WTC11 (cell line): ENCODE results near the gene KCTD20. TPM values are rescaled to one million over a fixed set of nuclear protein-coding genes. Genes with fewer than 3 reads are reported as not detected.

Experiments
- ATAC-seq: fragments of 200-7000 bp; cut with Tn5 transposase; 2 replicates; pipeline ENCODE4 v1.10.0; 2021; ENCODE audit warnings: mild to moderate bottlenecking, moderate library complexity
- CTCF ChIA-PET: fragments of 300-600 bp; sonication (Branson Sonifier 250); formaldehyde crosslinking; loops from one replicate; lab custom pipeline; 2021; ENCODE audit warnings: antibody characterized with exemption; lab: Charles Lee
- POLR2A ChIA-PET: fragments of 350-600 bp; sonication (Branson Sonifier 250); formaldehyde crosslinking; loops from one replicate; lab custom pipeline; 2021; ENCODE audit warnings: antibody characterized with exemption; lab: Charles Lee
- DNase-seq: peaks from one replicate; pipeline ENCODE4 v3.0.0; 2021; ENCODE audit warnings: low spot score
- H3K27ac Mint-ChIP-seq: 2 replicates; pipeline ENCODE4 v1.8.0; 2021; ENCODE audit warnings: mixed read lengths
- H3K27me3 Mint-ChIP-seq: 2 replicates; pipeline ENCODE4 v1.8.0; 2021; ENCODE audit warnings: low read depth, mild to moderate bottlenecking, moderate library complexity, mixed read lengths
- H3K36me3 Mint-ChIP-seq: 2 replicates; pipeline ENCODE4 v1.8.0; 2021; ENCODE audit warnings: mixed read lengths
- H3K4me1 Mint-ChIP-seq: 2 replicates; pipeline ENCODE4 v1.8.0; 2022; ENCODE audit warnings: mixed read lengths
- H3K4me3 Mint-ChIP-seq: 2 replicates; pipeline ENCODE4 v1.8.0; 2021; ENCODE audit warnings: mild to moderate bottlenecking, moderate library complexity, mixed read lengths
- H3K9me3 Mint-ChIP-seq: 2 replicates; pipeline ENCODE4 v1.8.0; 2021; ENCODE audit warnings: mixed read lengths
- ATF6 ChIP-seq: sonication (generic); formaldehyde crosslinking; IDR thresholded peaks from 2 replicates; pipeline ENCODE4 v1.8.1; 2023; ENCODE audit warnings: mild to moderate bottlenecking, missing genetic modification reagents
- FOXP1 ChIP-seq: sonication (generic); formaldehyde crosslinking; IDR thresholded peaks from 2 replicates; pipeline ENCODE4 v1.8.0; 2022; ENCODE audit warnings: missing genetic modification reagents, mild to moderate bottlenecking, moderate library complexity, borderline replicate concordance
- GABPB1 ChIP-seq: sonication (generic); formaldehyde crosslinking; IDR thresholded peaks from 2 replicates; pipeline ENCODE4 v1.8.1; 2023; ENCODE audit warnings: mild to moderate bottlenecking, missing genetic modification reagents
- GTF2I ChIP-seq: fragments of 250-450 bp; sonication (Bioruptor Pico); conservative IDR thresholded peaks from 2 replicates; pipeline ENCODE4 v1.4.0; 2021; ENCODE audit warnings: mild to moderate bottlenecking
- JUN ChIP-seq: sonication (generic); formaldehyde crosslinking; IDR thresholded peaks from 2 replicates; pipeline ENCODE4 v1.8.0; 2023; ENCODE audit warnings: mild to moderate bottlenecking, missing genetic modification reagents
- KAT7 ChIP-seq: sonication (generic); formaldehyde crosslinking; IDR thresholded peaks from 2 replicates; pipeline ENCODE4 v1.8.1; 2023; ENCODE audit warnings: missing genetic modification reagents, mild to moderate bottlenecking, borderline replicate concordance
- NFYB ChIP-seq: sonication (generic); formaldehyde crosslinking; conservative IDR thresholded peaks from 2 replicates; pipeline ENCODE4 v1.8.0; 2022; ENCODE audit warnings: low read depth, missing genetic modification reagents
- NR2C2 ChIP-seq: sonication (generic); formaldehyde crosslinking; IDR thresholded peaks from 2 replicates; pipeline ENCODE4 v1.8.0; 2022; ENCODE audit warnings: mild to moderate bottlenecking, missing genetic modification reagents
- PRRX2 ChIP-seq: fragments of 250-450 bp; sonication (Bioruptor Pico); IDR thresholded peaks from 2 replicates; pipeline ENCODE4 v1.8.0; 2021; ENCODE audit warnings: mild to moderate bottlenecking
- SMAD4 ChIP-seq: sonication (generic); formaldehyde crosslinking; IDR thresholded peaks from 2 replicates; pipeline ENCODE4 v1.8.0; 2022; ENCODE audit warnings: mild to moderate bottlenecking, missing genetic modification reagents
- SP1 ChIP-seq: sonication (generic); formaldehyde crosslinking; conservative IDR thresholded peaks from 2 replicates; pipeline ENCODE4 v1.8.1; 2022; ENCODE audit warnings: missing genetic modification reagents
- TEAD4 ChIP-seq: sonication (generic); formaldehyde crosslinking; IDR thresholded peaks from 2 replicates; pipeline ENCODE4 v1.8.0; 2022; ENCODE audit warnings: mild to moderate bottlenecking, missing genetic modification reagents
- ZMAT4 ChIP-seq: fragments of 250-450 bp; sonication (Bioruptor Pico); IDR thresholded peaks from 2 replicates; pipeline ENCODE4 v1.9.0; 2021; ENCODE audit warnings: mild to moderate bottlenecking
- ZNF396 ChIP-seq: fragments of 250-450 bp; sonication (Bioruptor Pico); IDR thresholded peaks from 2 replicates; pipeline ENCODE4 v1.8.0; 2021; ENCODE audit warnings: mild to moderate bottlenecking, moderate library complexity, borderline replicate concordance
- ZNF671 ChIP-seq: fragments of 250-450 bp; sonication (Bioruptor Pico); IDR thresholded peaks from 2 replicates; pipeline ENCODE4 v1.8.0; 2021; ENCODE audit warnings: mild to moderate bottlenecking
- total RNA-seq: library from RNA; stranded (reverse); gene quantifications from 3 replicates; pipeline ENCODE4 v1.2.3, GENCODE V29; 2021
- TF ChIP-seq, protein P1 (sequence below): sonication (generic); formaldehyde crosslinking; IDR thresholded peaks from 2 replicates; pipeline ENCODE4 v1.8.1; 2023; ENCODE audit warnings: mild to moderate bottlenecking, missing genetic modification reagents
- TF ChIP-seq, protein P2 (sequence below): sonication (generic); formaldehyde crosslinking; IDR thresholded peaks from 2 replicates; pipeline ENCODE4 v1.8.0; 2023; ENCODE audit warnings: missing genetic modification reagents, mild to moderate bottlenecking, borderline replicate concordance
- TF ChIP-seq, protein P3 (sequence below): sonication (generic); formaldehyde crosslinking; IDR thresholded peaks from 2 replicates; pipeline ENCODE4 v1.8.0; 2022; ENCODE audit warnings: missing genetic modification reagents
- TF ChIP-seq, protein P4 (sequence below): sonication (generic); formaldehyde crosslinking; IDR thresholded peaks from 2 replicates; pipeline ENCODE4 v1.8.0; 2022; ENCODE audit warnings: mild to moderate bottlenecking, missing genetic modification reagents

The KCTD20 gene
- total RNA-seq, 1 experiment from 2014 or later = 26.7 TPM

- POLR2A ChIA-PET = no interaction called here
- Mint-ChIP-seq H3K36me3 (no peaks in the 10 kb centered on the region), H3K9me3 (no peaks in the 10 kb centered on the region), H3K4me1 (peaks cover 11% of the 10 kb centered on the region), H3K4me3 (no peak overlapping the region), H3K27ac (no peak overlapping the region)
- no peak for DNase-seq
- TF ChIP-seq, protein P1, sequence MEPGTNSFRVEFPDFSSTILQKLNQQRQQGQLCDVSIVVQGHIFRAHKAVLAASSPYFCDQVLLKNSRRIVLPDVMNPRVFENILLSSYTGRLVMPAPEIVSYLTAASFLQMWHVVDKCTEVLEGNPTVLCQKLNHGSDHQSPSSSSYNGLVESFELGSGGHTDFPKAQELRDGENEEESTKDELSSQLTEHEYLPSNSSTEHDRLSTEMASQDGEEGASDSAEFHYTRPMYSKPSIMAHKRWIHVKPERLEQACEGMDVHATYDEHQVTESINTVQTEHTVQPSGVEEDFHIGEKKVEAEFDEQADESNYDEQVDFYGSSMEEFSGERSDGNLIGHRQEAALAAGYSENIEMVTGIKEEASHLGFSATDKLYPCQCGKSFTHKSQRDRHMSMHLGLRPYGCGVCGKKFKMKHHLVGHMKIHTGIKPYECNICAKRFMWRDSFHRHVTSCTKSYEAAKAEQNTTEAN (CRISPR knock-in tag) = no peak
- no peak for TF ChIP-seq TEAD4 (CRISPR knock-in tag)
- TF ChIP-seq, all 79 proteins: peak for 0
- ATAC-seq = no peak
- CTCF ChIA-PET = interaction anchor here (1.1 to 2.5 kb wide), 2 partner anchors 9 to 10 kb away, joined by 4 to 14 read pairs; no protein-coding TSS in a partner anchor
- peaks cover under 1% of the 10 kb centered on the region; the same call in 1 of the 2 replicates for H3K27me3 Mint-ChIP-seq
These were observed 24.2 kb upstream of the KCTD20 start for GRCh38 chr6:36418558-36418957.

GRCh38 chr6:36419310-36419709 lies 23.5 kb upstream of the KCTD20 start:
- no peak for TF ChIP-seq GABPB1
- TF ChIP-seq NR2C2 (CRISPR knock-in tag) = no peak
- no peak for TF ChIP-seq JUN (CRISPR knock-in tag)
- no peaks in the 10 kb centered on the region for H3K9me3 Mint-ChIP-seq
- H3K27me3 Mint-ChIP-seq = peaks cover 3% of the 10 kb centered on the region; the same call in 1 of the 2 replicates
- DNase-seq (no peak), ATAC-seq (no peak)
- peaks cover 15% of the 10 kb centered on the region for H3K4me1 Mint-ChIP-seq
- no peak overlapping the region for H3K4me3 Mint-ChIP-seq
- H3K36me3 Mint-ChIP-seq = no peaks in the 10 kb centered on the region
- no peak overlapping the region for H3K27ac Mint-ChIP-seq
- POLR2A ChIA-PET = no interaction called here
- CTCF ChIA-PET = interaction anchor here (1.1 to 2.5 kb wide), 2 partner anchors 8 to 10 kb away, joined by 4 to 14 read pairs; no protein-coding TSS in a partner anchor

DNA sequence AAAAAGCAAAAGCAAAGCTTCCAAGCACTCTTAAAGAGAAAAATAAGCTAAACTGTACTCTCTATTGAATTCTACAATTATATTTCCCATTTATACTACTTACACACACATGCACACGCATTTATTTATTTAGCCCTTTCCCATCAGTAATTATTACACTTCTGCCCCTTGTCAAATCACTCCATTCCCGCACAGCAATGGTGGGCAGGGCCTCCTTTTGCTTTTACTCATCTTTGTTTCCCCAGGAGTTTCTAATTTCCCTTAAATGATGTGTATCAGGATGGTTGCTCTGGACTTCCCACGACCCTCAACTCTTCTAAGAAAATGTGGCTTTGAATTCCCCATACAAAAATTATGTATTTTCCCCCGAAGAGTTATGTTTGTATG lies 20.1 kb upstream of the KCTD20 start:
- Mint-ChIP-seq H3K9me3 (no peaks in the 10 kb centered on the region), H3K27ac (peak overlapping the region; percentile 84), H3K4me1 (peaks cover 15% of the 10 kb centered on the region), H3K4me3 (peak overlapping the region; percentile 82), H3K27me3 (peaks cover 3% of the 10 kb centered on the region; the same call in 1 of the 2 replicates), H3K36me3 (no peaks in the 10 kb centered on the region)
- DNase-seq (no peak), ATAC-seq (no peak)
- ChIA-PET POLR2A (interaction anchor here (0.6 kb wide), 1 partner anchor 178 kb away, joined by 7 read pairs; no protein-coding TSS in a partner anchor), CTCF (interaction anchor here (0.6 to 1.6 kb wide), 12 partner anchors 19 to 231 kb away, joined by 3 to 7 read pairs (median 4); partner anchors contain the start of gene KCTD20)
- TF ChIP-seq, protein P2, sequence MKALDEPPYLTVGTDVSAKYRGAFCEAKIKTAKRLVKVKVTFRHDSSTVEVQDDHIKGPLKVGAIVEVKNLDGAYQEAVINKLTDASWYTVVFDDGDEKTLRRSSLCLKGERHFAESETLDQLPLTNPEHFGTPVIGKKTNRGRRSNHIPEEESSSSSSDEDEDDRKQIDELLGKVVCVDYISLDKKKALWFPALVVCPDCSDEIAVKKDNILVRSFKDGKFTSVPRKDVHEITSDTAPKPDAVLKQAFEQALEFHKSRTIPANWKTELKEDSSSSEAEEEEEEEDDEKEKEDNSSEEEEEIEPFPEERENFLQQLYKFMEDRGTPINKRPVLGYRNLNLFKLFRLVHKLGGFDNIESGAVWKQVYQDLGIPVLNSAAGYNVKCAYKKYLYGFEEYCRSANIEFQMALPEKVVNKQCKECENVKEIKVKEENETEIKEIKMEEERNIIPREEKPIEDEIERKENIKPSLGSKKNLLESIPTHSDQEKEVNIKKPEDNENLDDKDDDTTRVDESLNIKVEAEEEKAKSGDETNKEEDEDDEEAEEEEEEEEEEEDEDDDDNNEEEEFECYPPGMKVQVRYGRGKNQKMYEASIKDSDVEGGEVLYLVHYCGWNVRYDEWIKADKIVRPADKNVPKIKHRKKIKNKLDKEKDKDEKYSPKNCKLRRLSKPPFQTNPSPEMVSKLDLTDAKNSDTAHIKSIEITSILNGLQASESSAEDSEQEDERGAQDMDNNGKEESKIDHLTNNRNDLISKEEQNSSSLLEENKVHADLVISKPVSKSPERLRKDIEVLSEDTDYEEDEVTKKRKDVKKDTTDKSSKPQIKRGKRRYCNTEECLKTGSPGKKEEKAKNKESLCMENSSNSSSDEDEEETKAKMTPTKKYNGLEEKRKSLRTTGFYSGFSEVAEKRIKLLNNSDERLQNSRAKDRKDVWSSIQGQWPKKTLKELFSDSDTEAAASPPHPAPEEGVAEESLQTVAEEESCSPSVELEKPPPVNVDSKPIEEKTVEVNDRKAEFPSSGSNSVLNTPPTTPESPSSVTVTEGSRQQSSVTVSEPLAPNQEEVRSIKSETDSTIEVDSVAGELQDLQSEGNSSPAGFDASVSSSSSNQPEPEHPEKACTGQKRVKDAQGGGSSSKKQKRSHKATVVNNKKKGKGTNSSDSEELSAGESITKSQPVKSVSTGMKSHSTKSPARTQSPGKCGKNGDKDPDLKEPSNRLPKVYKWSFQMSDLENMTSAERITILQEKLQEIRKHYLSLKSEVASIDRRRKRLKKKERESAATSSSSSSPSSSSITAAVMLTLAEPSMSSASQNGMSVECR = no peak
- TF ChIP-seq SP1 (CRISPR knock-in tag) (no peak), KAT7 (CRISPR knock-in tag) (no peak), ATF6 (no peak), SMAD4 (CRISPR knock-in tag) (no peak), ZNF671 (CRISPR knock-in tag) (no peak), PRRX2 (CRISPR knock-in tag) (no peak), ZMAT4 (CRISPR knock-in tag) (no peak), NFYB (CRISPR knock-in tag) (no peak), GTF2I (CRISPR knock-in tag) (no peak), ZNF396 (CRISPR knock-in tag) (no peak), FOXP1 (CRISPR knock-in tag) (no peak), TEAD4 (CRISPR knock-in tag) (no peak)
- TF ChIP-seq, protein P3, sequence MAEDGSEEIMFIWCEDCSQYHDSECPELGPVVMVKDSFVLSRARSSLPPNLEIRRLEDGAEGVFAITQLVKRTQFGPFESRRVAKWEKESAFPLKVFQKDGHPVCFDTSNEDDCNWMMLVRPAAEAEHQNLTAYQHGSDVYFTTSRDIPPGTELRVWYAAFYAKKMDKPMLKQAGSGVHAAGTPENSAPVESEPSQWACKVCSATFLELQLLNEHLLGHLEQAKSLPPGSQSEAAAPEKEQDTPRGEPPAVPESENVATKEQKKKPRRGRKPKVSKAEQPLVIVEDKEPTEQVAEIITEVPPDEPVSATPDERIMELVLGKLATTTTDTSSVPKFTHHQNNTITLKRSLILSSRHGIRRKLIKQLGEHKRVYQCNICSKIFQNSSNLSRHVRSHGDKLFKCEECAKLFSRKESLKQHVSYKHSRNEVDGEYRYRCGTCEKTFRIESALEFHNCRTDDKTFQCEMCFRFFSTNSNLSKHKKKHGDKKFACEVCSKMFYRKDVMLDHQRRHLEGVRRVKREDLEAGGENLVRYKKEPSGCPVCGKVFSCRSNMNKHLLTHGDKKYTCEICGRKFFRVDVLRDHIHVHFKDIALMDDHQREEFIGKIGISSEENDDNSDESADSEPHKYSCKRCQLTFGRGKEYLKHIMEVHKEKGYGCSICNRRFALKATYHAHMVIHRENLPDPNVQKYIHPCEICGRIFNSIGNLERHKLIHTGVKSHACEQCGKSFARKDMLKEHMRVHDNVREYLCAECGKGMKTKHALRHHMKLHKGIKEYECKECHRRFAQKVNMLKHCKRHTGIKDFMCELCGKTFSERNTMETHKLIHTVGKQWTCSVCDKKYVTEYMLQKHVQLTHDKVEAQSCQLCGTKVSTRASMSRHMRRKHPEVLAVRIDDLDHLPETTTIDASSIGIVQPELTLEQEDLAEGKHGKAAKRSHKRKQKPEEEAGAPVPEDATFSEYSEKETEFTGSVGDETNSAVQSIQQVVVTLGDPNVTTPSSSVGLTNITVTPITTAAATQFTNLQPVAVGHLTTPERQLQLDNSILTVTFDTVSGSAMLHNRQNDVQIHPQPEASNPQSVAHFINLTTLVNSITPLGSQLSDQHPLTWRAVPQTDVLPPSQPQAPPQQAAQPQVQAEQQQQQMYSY = no peak
- TF ChIP-seq, protein P4, sequence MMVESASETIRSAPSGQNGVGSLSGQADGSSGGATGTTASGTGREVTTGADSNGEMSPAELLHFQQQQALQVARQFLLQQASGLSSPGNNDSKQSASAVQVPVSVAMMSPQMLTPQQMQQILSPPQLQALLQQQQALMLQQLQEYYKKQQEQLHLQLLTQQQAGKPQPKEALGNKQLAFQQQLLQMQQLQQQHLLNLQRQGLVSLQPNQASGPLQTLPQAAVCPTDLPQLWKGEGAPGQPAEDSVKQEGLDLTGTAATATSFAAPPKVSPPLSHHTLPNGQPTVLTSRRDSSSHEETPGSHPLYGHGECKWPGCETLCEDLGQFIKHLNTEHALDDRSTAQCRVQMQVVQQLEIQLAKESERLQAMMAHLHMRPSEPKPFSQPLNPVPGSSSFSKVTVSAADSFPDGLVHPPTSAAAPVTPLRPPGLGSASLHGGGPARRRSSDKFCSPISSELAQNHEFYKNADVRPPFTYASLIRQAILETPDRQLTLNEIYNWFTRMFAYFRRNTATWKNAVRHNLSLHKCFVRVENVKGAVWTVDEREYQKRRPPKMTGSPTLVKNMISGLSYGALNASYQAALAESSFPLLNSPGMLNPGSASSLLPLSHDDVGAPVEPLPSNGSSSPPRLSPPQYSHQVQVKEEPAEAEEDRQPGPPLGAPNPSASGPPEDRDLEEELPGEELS (CRISPR knock-in tag) = no peak
